Vagina (tissue), 2 donors: Measurements from ENCODE around the gene STIM1.

ENCODE experiments used
- CTCF ChIP-seq, 3 experiments: fragments of 450-650 bp in 2 of 3; fragments of 200-600 bp in 1 of 3; sonication (generic) in 1 of 3; IDR thresholded peaks; one replicate each; pipeline ENCODE4 v1.5.1; 2017 to 2019; ENCODE audit warnings: antibody characterized with exemption in 3 of 3, mild to moderate bottlenecking in 2 of 3, moderate library complexity in 2 of 3
- POLR2A ChIP-seq, 2 donors: fragments of 450-650 bp; IDR thresholded peaks; one replicate each; pipeline ENCODE4 v1.6.1; 2017; ENCODE audit warnings: antibody characterized with exemption in 2 of 2, mild to moderate bottlenecking in 2 of 2, moderate library complexity in 2 of 2

- TF ChIP-seq CTCF (IDR thresholded peaks at IDR 0.05) (no peak), POLR2A (IDR thresholded peaks at IDR 0.05) (no peak)
Measured at GRCh38 chr11:3964935-3965604, 109.6 kb downstream of the STIM1 start.
